HS-27A (cell line): ENCODE measurements around the gene KBTBD13.
A peak's percentile ranks its signal among the peaks of the same experiment; 100 is the strongest.
"Not testable (repeated sequence)": the region's sequence is repeated elsewhere in the genome, so short reads cannot be mapped to it uniquely, and the experiment has no call there.

ENCODE experiments used
- DNase-seq: peaks from one replicate; pipeline ENCODE4 v3.0.0-alpha.2; 2012; ENCODE audit warnings: low read depth, missing footprints

Gene KBTBD13

GRCh38 chr15:65076486-65077290, at the start of gene KBTBD13:
TSS of gene KBTBD13 (plus strand) at chr15:65076746. CDS start at chr15:65076816, 70 bp downstream.
- DNase-seq = no peak

GRCh38 chr15:65026756-65027155, 49.8 kb upstream of the KBTBD13 start:
- DNase-seq = no peak

- no peak for DNase-seq
These were observed 49.0 kb upstream of the KBTBD13 start for GRCh38 chr15:65027593-65027992.

- no peak for DNase-seq
These were observed 48.2 kb upstream of the KBTBD13 start for GRCh38 chr15:65028338-65028737.

GRCh38 chr15:65028921-65029735, 47.4 kb upstream of the KBTBD13 start, which contains the start of gene MTFMT:
TSS of gene MTFMT (minus strand) at chr15:65029639. CDS start at chr15:65029613, 26 bp downstream.
- DNase-seq = no peak

- no peak for DNase-seq
These were observed 46.8 kb upstream of the KBTBD13 start for GRCh38 chr15:65029736-65030208.

- no peak for DNase-seq
These were observed 43.6 kb upstream of the KBTBD13 start for GRCh38 chr15:65032801-65033537.

- no peak for DNase-seq
These were observed 42.8 kb upstream of the KBTBD13 start for GRCh38 chr15:65033659-65034269.

- DNase-seq = no peak
These were observed 41.8 kb upstream of the KBTBD13 start for GRCh38 chr15:65034719-65035118.

GRCh38 chr15:65037309-65037708, 39.2 kb upstream of the KBTBD13 start:
- no peak for DNase-seq

- no peak for DNase-seq
These were observed 38.1 kb upstream of the KBTBD13 start for GRCh38 chr15:65038428-65038827.

- DNase-seq = no peak
These were observed 37.7 kb upstream of the KBTBD13 start for GRCh38 chr15:65038836-65039235.

- DNase-seq = no peak
These were observed 36.1 kb upstream of the KBTBD13 start for GRCh38 chr15:65040461-65040860.

GRCh38 chr15:65041787-65042186, 34.8 kb upstream of the KBTBD13 start:
- DNase-seq = no peak

- DNase-seq = no peak
These were observed 33.7 kb upstream of the KBTBD13 start for GRCh38 chr15:65042776-65043327.

GRCh38 chr15:65044218-65044617, 32.3 kb upstream of the KBTBD13 start:
- not testable (repeated sequence) for DNase-seq

GRCh38 chr15:65044724-65045481, 31.6 kb upstream of the KBTBD13 start, which contains the start of gene SLC51B:
TSS of gene SLC51B (plus strand) at chr15:65045387. CDS start at chr15:65050005, 4,618 bp downstream.
- DNase-seq = no peak

- DNase-seq = no peak
These were observed 28.3 kb upstream of the KBTBD13 start for GRCh38 chr15:65048241-65048640.

- peak; percentile 73 for DNase-seq
These were observed 27.1 kb upstream of the KBTBD13 start for GRCh38 chr15:65049418-65049840.

GRCh38 chr15:65050270-65050669, 26.3 kb upstream of the KBTBD13 start:
- DNase-seq = no peak
